ENCODE measurements around the gene MBTPS2.

The MBTPS2 gene

GRCh38 chrX:21843179-21843578 is 3.8 kb downstream of the MBTPS2 start:
- Histone ChIP-seq H3K9ac (ENCODE audit: low read length) (no peak overlapping the region), H2BK120ac (ENCODE audit: low read depth, low read length) (no peak overlapping the region), H3K4ac (ENCODE audit: low read depth, low read length) (no peak overlapping the region), H4K5ac (ENCODE audit: low read length) (no peak overlapping the region), H3K4me2 (ENCODE audit: low read length) (no peak overlapping the region), H3K56ac (ENCODE audit: low read length) (no peak overlapping the region), H3K27ac (ENCODE audit: low read depth, low read length) (no peak overlapping the region), H3K4me1 (ENCODE audit: control insufficient read depth, low read depth, low read length) (no peaks in the 10 kb centered on the region), H3K36me3 (ENCODE audit: control insufficient read depth, insufficient read depth, low read length) (no peaks in the 10 kb centered on the region), H3K79me2 (ENCODE audit: control insufficient read depth, insufficient read depth, low read length) (no peaks in the 10 kb centered on the region), H4K8ac (ENCODE audit: low read depth, low read length) (no peak overlapping the region), H2BK15ac (replicated peaks; ENCODE audit: low read depth) (no peak overlapping the region), H3K27me3 (ENCODE audit: insufficient read depth, low read length, poor library complexity) (no peaks in the 10 kb centered on the region), H3K18ac (ENCODE audit: low read length) (no peak overlapping the region), H3K23ac (ENCODE audit: low read length) (no peak overlapping the region), H2BK5ac (ENCODE audit: low read length) (no peak overlapping the region), H3K4me3 (ENCODE audit: low read length) (no peak overlapping the region), H3K79me1 (ENCODE audit: low read length) (no peaks in the 10 kb centered on the region), H2AK5ac (ENCODE audit: low read length) (no peak overlapping the region)
- WGBS (ENCODE audit: extremely low coverage, insufficient coverage, low lambda C conversion rate): no CpG with 5 or more reads among the region's 5 CpGs
- DNase-seq: no peak

DNA sequence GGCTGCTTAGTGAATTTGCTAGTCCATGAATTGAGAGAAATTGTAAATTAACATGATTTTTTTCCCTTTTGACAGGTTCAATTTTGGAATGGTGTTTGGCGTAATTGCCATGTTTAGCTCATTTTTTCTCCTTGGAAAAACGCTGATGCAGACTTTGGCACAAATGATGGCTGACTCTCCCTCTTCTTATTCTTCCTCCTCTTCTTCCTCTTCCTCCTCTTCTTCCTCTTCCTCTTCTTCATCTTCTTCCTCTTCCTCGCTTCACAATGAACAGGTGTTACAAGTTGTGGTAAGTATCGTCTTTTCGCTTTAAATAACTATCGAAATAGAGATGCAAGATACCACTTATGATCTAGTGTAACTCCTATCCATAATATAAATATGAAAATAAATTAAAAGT is 5.7 kb downstream of the MBTPS2 start:
- Histone ChIP-seq H3K4ac (ENCODE audit: low read depth, low read length) (no peak overlapping the region), H3K27me3 (ENCODE audit: insufficient read depth, low read length, poor library complexity) (no peaks in the 10 kb centered on the region), H3K79me1 (ENCODE audit: low read length) (no peaks in the 10 kb centered on the region), H3K4me2 (ENCODE audit: low read length) (no peak overlapping the region), H3K79me2 (ENCODE audit: control insufficient read depth, insufficient read depth, low read length) (no peaks in the 10 kb centered on the region), H3K27ac (ENCODE audit: low read depth, low read length) (no peak overlapping the region), H2BK15ac (replicated peaks; ENCODE audit: low read depth) (no peak overlapping the region), H4K5ac (ENCODE audit: low read length) (no peak overlapping the region), H3K18ac (ENCODE audit: low read length) (no peak overlapping the region), H3K36me3 (ENCODE audit: control insufficient read depth, insufficient read depth, low read length) (no peaks in the 10 kb centered on the region), H3K23ac (ENCODE audit: low read length) (no peak overlapping the region), H2BK120ac (ENCODE audit: low read depth, low read length) (no peak overlapping the region), H2BK5ac (ENCODE audit: low read length) (no peak overlapping the region), H3K56ac (ENCODE audit: low read length) (no peak overlapping the region), H3K4me3 (ENCODE audit: low read length) (no peak overlapping the region), H2AK5ac (ENCODE audit: low read length) (no peak overlapping the region), H3K4me1 (ENCODE audit: control insufficient read depth, low read depth, low read length) (no peaks in the 10 kb centered on the region), H3K9ac (ENCODE audit: low read length) (no peak overlapping the region), H4K8ac (ENCODE audit: low read depth, low read length) (no peak overlapping the region)
- DNase-seq: no peak
- WGBS (ENCODE audit: extremely low coverage, insufficient coverage, low lambda C conversion rate): no CpG with 5 or more reads among the region's 6 CpGs

DNA sequence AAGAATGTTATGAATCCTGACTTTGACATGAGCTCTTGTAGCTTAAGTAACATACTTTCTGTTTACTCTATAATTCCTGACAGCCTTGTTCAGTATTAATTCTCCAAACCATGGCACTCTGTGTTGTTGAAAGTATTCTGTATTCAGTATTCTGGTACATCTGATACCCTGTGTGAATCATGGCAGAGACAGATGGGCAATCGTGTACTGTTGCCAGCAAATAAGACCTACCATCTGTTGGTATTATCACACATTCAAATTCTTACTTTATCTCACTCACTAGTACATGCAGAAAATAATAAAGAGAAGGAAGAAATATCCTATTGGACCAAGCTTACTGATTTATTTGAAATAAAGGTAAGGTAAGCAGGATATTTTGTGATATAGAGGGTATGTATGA is 7.9 kb downstream of the MBTPS2 start:
- no peak overlapping the region for H3K56ac ChIP-seq (ENCODE audit: low read length)
- H3K36me3 ChIP-seq (ENCODE audit: control insufficient read depth, insufficient read depth, low read length): no peaks in the 10 kb centered on the region
- H3K4me2 ChIP-seq (ENCODE audit: low read length): no peak overlapping the region
- no peak overlapping the region for H3K18ac ChIP-seq (ENCODE audit: low read length)
- no peak overlapping the region for H3K4ac ChIP-seq (ENCODE audit: low read depth, low read length)
- no peaks in the 10 kb centered on the region for H3K79me1 ChIP-seq (ENCODE audit: low read length)
- no peak overlapping the region for H4K5ac ChIP-seq (ENCODE audit: low read length)
- no peak overlapping the region for H3K27ac ChIP-seq (ENCODE audit: low read depth, low read length)
- H3K4me3 ChIP-seq (ENCODE audit: low read length): no peak overlapping the region
- no peaks in the 10 kb centered on the region for H3K79me2 ChIP-seq (ENCODE audit: control insufficient read depth, insufficient read depth, low read length)
- no peaks in the 10 kb centered on the region for H3K27me3 ChIP-seq (ENCODE audit: insufficient read depth, low read length, poor library complexity)
- no peak overlapping the region for H3K23ac ChIP-seq (ENCODE audit: low read length)
- H2AK5ac ChIP-seq (ENCODE audit: low read length): no peak overlapping the region
- H3K9ac ChIP-seq (ENCODE audit: low read length): no peak overlapping the region
- WGBS (ENCODE audit: extremely low coverage, insufficient coverage, low lambda C conversion rate): no CpG with 5 or more reads among the region's 1 CpG
- no peak overlapping the region for H2BK15ac ChIP-seq (replicated peaks; ENCODE audit: low read depth)
- H3K4me1 ChIP-seq (ENCODE audit: control insufficient read depth, low read depth, low read length): no peaks in the 10 kb centered on the region
- no peak overlapping the region for H2BK5ac ChIP-seq (ENCODE audit: low read length)
- no peak overlapping the region for H2BK120ac ChIP-seq (ENCODE audit: low read depth, low read length)
- H4K8ac ChIP-seq (ENCODE audit: low read depth, low read length): no peak overlapping the region
- DNase-seq: no peak

- Histone ChIP-seq H3K4me2 (ENCODE audit: low read length) (no peak overlapping the region), H3K9ac (ENCODE audit: low read length) (no peak overlapping the region), H2BK120ac (ENCODE audit: low read depth, low read length) (no peak overlapping the region), H3K36me3 (ENCODE audit: control insufficient read depth, insufficient read depth, low read length) (no peaks in the 10 kb centered on the region), H3K27me3 (ENCODE audit: insufficient read depth, low read length, poor library complexity) (no peaks in the 10 kb centered on the region), H3K79me2 (ENCODE audit: control insufficient read depth, insufficient read depth, low read length) (no peaks in the 10 kb centered on the region), H2BK5ac (ENCODE audit: low read length) (no peak overlapping the region), H3K23ac (ENCODE audit: low read length) (no peak overlapping the region), H3K56ac (ENCODE audit: low read length) (no peak overlapping the region), H2BK15ac (replicated peaks; ENCODE audit: low read depth) (no peak overlapping the region), H2AK5ac (ENCODE audit: low read length) (no peak overlapping the region), H4K8ac (ENCODE audit: low read depth, low read length) (no peak overlapping the region), H3K79me1 (ENCODE audit: low read length) (no peaks in the 10 kb centered on the region), H3K27ac (ENCODE audit: low read depth, low read length) (no peak overlapping the region), H3K4me3 (ENCODE audit: low read length) (no peak overlapping the region), H3K4me1 (ENCODE audit: control insufficient read depth, low read depth, low read length) (no peaks in the 10 kb centered on the region), H4K5ac (ENCODE audit: low read length) (no peak overlapping the region), H3K4ac (ENCODE audit: low read depth, low read length) (no peak overlapping the region), H3K18ac (ENCODE audit: low read length) (no peak overlapping the region)
- no peak for DNase-seq
Measured at GRCh38 chrX:21853578-21853977, 14.2 kb downstream of the MBTPS2 start.

GRCh38 chrX:21855937-21856415 is 16.6 kb downstream of the MBTPS2 start, which contains the start of gene YY2:
Gene YY2, plus strand, starts transcription at chrX:21855987. Its CDS starts 498 bp downstream, at chrX:21856485.
- no peak within 1 kb of the TSS for H3K4me2 ChIP-seq (ENCODE audit: low read length)
- H3K27ac ChIP-seq (ENCODE audit: low read depth, low read length): no peak within 1 kb of the TSS
- no peak within 1 kb of the TSS for H2BK120ac ChIP-seq (ENCODE audit: low read depth, low read length)
- H3K4me1 ChIP-seq (ENCODE audit: control insufficient read depth, low read depth, low read length): no peaks in the 10 kb centered on the region
- no peaks in the 10 kb centered on the region for H3K27me3 ChIP-seq (ENCODE audit: insufficient read depth, low read length, poor library complexity)
- no peak within 1 kb of the TSS for H2AK5ac ChIP-seq (ENCODE audit: low read length)
- no peak within 1 kb of the TSS for H4K8ac ChIP-seq (ENCODE audit: low read depth, low read length)
- WGBS (ENCODE audit: extremely low coverage, insufficient coverage, low lambda C conversion rate): no CpG with 5 or more reads among the region's 29 CpGs
- H3K79me2 ChIP-seq (ENCODE audit: control insufficient read depth, insufficient read depth, low read length): no peaks in the 10 kb centered on the region
- H3K23ac ChIP-seq (ENCODE audit: low read length): no peak within 1 kb of the TSS
- no peak within 1 kb of the TSS for H4K5ac ChIP-seq (ENCODE audit: low read length)
- no peak within 1 kb of the TSS for H3K18ac ChIP-seq (ENCODE audit: low read length)
- H3K56ac ChIP-seq (ENCODE audit: low read length): no peak within 1 kb of the TSS
- no peak within 1 kb of the TSS for H3K9ac ChIP-seq (ENCODE audit: low read length)
- no peaks in the 10 kb centered on the region for H3K36me3 ChIP-seq (ENCODE audit: control insufficient read depth, insufficient read depth, low read length)
- no peak within 1 kb of the TSS for H2BK5ac ChIP-seq (ENCODE audit: low read length)
- no peak within 1 kb of the TSS for H3K4ac ChIP-seq (ENCODE audit: low read depth, low read length)
- no peak within 1 kb of the TSS for H3K4me3 ChIP-seq (ENCODE audit: low read length)
- no peak within 1 kb of the TSS for H2BK15ac ChIP-seq (replicated peaks; ENCODE audit: low read depth)
- no peaks in the 10 kb centered on the region for H3K79me1 ChIP-seq (ENCODE audit: low read length)
- no peak for DNase-seq

DNA sequence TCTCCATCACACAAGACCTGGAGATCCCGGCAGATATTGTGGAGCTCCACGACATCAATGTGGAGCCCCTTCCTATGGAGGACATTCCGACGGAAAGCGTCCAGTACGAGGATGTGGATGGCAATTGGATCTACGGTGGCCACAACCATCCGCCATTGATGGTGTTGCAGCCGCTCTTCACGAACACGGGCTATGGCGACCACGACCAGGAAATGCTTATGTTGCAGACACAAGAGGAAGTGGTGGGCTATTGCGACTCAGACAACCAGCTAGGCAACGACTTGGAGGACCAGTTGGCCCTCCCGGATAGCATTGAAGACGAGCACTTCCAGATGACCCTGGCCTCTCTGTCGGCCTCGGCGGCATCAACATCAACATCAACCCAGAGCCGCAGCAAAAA is 17.1 kb downstream of the MBTPS2 start:
- no peak for DNase-seq
- H3K79me2 ChIP-seq (ENCODE audit: control insufficient read depth, insufficient read depth, low read length): no peaks in the 10 kb centered on the region
- H3K4ac ChIP-seq (ENCODE audit: low read depth, low read length): no peak overlapping the region
- no peak overlapping the region for H3K27ac ChIP-seq (ENCODE audit: low read depth, low read length)
- no peak overlapping the region for H2BK15ac ChIP-seq (replicated peaks; ENCODE audit: low read depth)
- no peak overlapping the region for H3K23ac ChIP-seq (ENCODE audit: low read length)
- no peak overlapping the region for H3K18ac ChIP-seq (ENCODE audit: low read length)
- no peaks in the 10 kb centered on the region for H3K36me3 ChIP-seq (ENCODE audit: control insufficient read depth, insufficient read depth, low read length)
- no peak overlapping the region for H4K8ac ChIP-seq (ENCODE audit: low read depth, low read length)
- no peak overlapping the region for H2AK5ac ChIP-seq (ENCODE audit: low read length)
- H3K4me2 ChIP-seq (ENCODE audit: low read length): no peak overlapping the region
- H3K4me3 ChIP-seq (ENCODE audit: low read length): no peak overlapping the region
- no peaks in the 10 kb centered on the region for H3K79me1 ChIP-seq (ENCODE audit: low read length)
- H3K4me1 ChIP-seq (ENCODE audit: control insufficient read depth, low read depth, low read length): no peaks in the 10 kb centered on the region
- no peak overlapping the region for H3K9ac ChIP-seq (ENCODE audit: low read length)
- H3K56ac ChIP-seq (ENCODE audit: low read length): no peak overlapping the region
- H2BK120ac ChIP-seq (ENCODE audit: low read depth, low read length): no peak overlapping the region
- no peaks in the 10 kb centered on the region for H3K27me3 ChIP-seq (ENCODE audit: insufficient read depth, low read length, poor library complexity)
- H2BK5ac ChIP-seq (ENCODE audit: low read length): no peak overlapping the region
- H4K5ac ChIP-seq (ENCODE audit: low read length): no peak overlapping the region
- no CpG with 5 or more reads among the region's 21 CpGs for WGBS (ENCODE audit: extremely low coverage, insufficient coverage, low lambda C conversion rate)
